ENCODE data around the gene PEAK1. TPM values are rescaled to one million over a fixed set of nuclear protein-coding genes. Genes with fewer than 3 reads are reported as not detected.
A peak's percentile ranks its signal among the peaks of the same experiment; 100 is the strongest.

PEAK1 gene
- total and polyA plus RNA-seq, 2 experiments from 2014 or later, result 7.8 to 34.1 TPM

DNA sequence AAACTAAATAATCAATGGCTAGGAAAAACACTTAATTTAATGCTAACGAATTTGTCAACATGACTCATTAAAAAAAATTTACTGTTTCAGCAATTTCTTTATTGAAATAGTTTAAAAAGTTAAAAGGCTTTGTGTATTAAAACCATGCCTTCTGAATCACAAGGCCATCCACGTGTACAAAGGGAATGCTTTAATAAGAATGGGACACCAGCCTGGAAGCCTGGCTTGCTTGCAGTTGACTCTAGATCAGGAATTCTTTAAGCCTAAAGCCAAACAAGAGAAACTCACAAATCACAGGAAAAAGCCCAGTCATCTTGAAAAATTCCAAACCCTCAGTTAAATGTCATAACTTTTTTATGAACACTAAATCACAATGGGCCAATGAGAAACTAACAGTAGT is 137.6 kb downstream of the PEAK1 start:
- peak; percentile 67 for DNase-seq (ENCODE audit: low spot score)
- H4K20me1 ChIP-seq (replicated peaks; ENCODE audit: insufficient read depth), result no peaks in the 10 kb centered on the region

More for the DNA sequence above, 137.6 kb downstream of the PEAK1 start:
- Mint-ChIP-seq H3K4me1 (peaks cover 22% of the 10 kb centered on the region), H3K27ac (peak overlapping the region; percentile 93), H3K9me3 (no peaks in the 10 kb centered on the region), H3K27me3 (ENCODE audit: insufficient read depth, low read depth, poor library complexity) (peaks cover 1% of the 10 kb centered on the region), H3K36me3 (ENCODE audit: low read depth) (no peaks in the 10 kb centered on the region), H3K4me3 (no peak overlapping the region)
- no peaks in the 10 kb centered on the region for H3K9me2 ChIP-seq (ENCODE audit: insufficient read depth)
- no peaks in the 10 kb centered on the region for H3F3A ChIP-seq (replicated peaks; ENCODE audit: low read depth)
- no peaks in the 10 kb centered on the region for H3K79me2 ChIP-seq (replicated peaks; ENCODE audit: insufficient read depth)
- no peaks in the 10 kb centered on the region for H3K36me3 ChIP-seq (ENCODE audit: insufficient read depth)
- H3K4me3 ChIP-seq, result no peak overlapping the region
- H3K4me2 ChIP-seq, result peak overlapping the region; percentile 13
- H2AFZ ChIP-seq, result no peak overlapping the region
- peaks cover 25% of the 10 kb centered on the region for H3K4me1 ChIP-seq (ENCODE audit: insufficient read depth)
- H3K27ac ChIP-seq (ENCODE audit: low read depth), result peak overlapping the region; percentile 63; the same call in 1 of the 2 replicates
- no peaks in the 10 kb centered on the region for H3K27me3 ChIP-seq (ENCODE audit: insufficient read depth)
- TF ChIP-seq NANOG (IDR thresholded peaks at IDR 0.05; ENCODE audit: borderline replicate concordance) (peak; percentile 48), EZH2phosphoT487 (IDR thresholded peaks at IDR 0.05; ENCODE audit: unreplicated experiment) (no peak)
- TF ChIP-seq, protein P1, sequence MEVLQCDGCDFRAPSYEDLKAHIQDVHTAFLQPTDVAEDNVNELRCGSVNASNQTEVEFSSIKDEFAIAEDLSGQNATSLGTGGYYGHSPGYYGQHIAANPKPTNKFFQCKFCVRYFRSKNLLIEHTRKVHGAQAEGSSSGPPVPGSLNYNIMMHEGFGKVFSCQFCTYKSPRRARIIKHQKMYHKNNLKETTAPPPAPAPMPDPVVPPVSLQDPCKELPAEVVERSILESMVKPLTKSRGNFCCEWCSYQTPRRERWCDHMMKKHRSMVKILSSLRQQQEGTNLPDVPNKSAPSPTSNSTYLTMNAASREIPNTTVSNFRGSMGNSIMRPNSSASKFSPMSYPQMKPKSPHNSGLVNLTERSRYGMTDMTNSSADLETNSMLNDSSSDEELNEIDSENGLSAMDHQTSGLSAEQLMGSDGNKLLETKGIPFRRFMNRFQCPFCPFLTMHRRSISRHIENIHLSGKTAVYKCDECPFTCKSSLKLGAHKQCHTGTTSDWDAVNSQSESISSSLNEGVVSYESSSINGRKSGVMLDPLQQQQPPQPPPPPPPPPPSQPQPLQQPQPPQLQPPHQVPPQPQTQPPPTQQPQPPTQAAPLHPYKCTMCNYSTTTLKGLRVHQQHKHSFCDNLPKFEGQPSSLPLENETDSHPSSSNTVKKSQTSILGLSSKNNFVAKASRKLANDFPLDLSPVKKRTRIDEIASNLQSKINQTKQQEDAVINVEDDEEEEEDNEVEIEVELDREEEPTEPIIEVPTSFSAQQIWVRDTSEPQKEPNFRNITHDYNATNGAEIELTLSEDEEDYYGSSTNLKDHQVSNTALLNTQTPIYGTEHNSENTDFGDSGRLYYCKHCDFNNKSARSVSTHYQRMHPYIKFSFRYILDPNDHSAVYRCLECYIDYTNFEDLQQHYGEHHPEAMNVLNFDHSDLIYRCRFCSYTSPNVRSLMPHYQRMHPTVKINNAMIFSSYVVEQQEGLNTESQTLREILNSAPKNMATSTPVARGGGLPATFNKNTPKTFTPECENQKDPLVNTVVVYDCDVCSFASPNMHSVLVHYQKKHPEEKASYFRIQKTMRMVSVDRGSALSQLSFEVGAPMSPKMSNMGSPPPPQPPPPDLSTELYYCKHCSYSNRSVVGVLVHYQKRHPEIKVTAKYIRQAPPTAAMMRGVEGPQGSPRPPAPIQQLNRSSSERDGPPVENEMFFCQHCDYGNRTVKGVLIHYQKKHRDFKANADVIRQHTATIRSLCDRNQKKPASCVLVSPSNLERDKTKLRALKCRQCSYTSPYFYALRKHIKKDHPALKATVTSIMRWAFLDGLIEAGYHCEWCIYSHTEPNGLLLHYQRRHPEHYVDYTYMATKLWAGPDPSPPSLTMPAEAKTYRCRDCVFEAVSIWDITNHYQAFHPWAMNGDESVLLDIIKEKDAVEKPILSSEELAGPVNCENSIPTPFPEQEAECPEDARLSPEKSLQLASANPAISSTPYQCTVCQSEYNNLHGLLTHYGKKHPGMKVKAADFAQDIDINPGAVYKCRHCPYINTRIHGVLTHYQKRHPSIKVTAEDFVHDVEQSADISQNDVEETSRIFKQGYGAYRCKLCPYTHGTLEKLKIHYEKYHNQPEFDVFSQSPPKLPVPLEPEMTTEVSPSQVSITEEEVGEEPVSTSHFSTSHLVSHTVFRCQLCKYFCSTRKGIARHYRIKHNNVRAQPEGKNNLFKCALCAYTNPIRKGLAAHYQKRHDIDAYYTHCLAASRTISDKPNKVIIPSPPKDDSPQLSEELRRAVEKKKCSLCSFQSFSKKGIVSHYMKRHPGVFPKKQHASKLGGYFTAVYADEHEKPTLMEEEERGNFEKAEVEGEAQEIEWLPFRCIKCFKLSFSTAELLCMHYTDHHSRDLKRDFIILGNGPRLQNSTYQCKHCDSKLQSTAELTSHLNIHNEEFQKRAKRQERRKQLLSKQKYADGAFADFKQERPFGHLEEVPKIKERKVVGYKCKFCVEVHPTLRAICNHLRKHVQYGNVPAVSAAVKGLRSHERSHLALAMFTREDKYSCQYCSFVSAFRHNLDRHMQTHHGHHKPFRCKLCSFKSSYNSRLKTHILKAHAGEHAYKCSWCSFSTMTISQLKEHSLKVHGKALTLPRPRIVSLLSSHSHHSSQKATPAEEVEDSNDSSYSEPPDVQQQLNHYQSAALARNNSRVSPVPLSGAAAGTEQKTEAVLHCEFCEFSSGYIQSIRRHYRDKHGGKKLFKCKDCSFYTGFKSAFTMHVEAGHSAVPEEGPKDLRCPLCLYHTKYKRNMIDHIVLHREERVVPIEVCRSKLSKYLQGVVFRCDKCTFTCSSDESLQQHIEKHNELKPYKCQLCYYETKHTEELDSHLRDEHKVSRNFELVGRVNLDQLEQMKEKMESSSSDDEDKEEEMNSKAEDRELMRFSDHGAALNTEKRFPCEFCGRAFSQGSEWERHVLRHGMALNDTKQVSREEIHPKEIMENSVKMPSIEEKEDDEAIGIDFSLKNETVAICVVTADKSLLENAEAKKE (CRISPR knock-in tag; IDR thresholded peaks at IDR 0.05), result peak; percentile 72
- ATAC-seq, result peak; percentile 87
